Measurements from ENCODE around the gene SOX18. TPM values are rescaled to one million over a fixed set of nuclear protein-coding genes. Genes with fewer than 3 reads are reported as not detected.
A peak's percentile ranks its signal among the peaks of the same experiment; 100 is the strongest.

Gene SOX18
- total RNA-seq, 1 experiment from 2014 or later = not detected

- in situ Hi-C loops (cut with HindIII; ENCODE audit: low pct_unique_long_range_greater_than_20kb, low sequenced_read_pairs) = no loop called here
- DNase-seq (ENCODE audit: low read depth, low spot score) = no peak
Observed at GRCh38 chr20:64072498-64073063, 23.1 kb upstream of the SOX18 start.

DNA sequence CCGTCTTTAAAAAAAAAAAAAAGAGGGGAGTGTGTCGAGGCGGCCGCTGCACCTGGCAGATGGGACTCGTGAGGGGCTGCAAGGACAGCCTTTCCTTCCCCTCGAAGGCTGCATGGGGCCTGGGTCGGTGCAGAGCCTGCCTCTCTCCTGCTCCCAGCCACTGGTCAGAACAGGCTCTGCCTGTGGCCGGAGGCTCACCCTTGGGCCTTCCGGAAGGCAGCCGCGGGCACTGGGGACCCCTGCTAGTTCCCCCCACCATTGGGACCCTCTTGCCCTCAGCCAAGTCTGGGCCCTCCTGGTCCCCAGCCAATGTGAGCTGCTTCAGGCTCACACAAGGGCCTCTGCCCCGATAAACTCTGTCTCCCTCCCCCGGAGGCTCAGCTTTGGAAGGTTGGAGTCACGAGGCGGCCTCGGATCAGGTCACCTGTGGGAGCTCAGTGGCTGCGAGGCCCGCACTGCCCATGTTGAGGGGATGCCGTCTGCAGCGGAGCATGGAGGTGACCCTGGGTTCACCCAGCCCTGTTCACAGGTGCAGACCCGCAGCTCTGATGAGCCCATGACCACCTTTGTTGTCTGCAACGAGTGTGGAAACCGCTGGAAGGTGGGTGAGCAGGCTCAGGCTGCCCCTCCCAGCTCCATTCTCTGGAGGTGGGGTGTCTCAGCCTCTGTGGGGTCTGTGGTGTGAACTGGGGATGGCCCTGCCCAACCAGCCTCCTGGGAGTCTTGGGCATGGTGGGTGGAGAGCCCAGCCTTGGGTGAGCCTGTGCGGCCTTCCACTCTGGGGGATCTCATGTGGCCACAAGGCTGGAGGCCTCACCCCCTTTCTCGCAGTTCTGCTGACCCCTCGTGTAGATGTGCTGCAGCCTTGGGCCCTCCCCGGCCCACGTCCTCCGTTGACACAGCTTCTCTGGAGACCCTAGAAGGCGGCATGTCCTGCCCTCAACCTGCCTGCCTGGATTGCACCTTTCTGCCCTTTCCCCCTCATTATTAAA, 22.2 kb upstream of the SOX18 start:
- no peak for DNase-seq (ENCODE audit: low read depth, low spot score)

GRCh38 chr20:64070244-64070993, 21.0 kb upstream of the SOX18 start:
- DNase-seq (ENCODE audit: low read depth, low spot score) = no peak
- in situ Hi-C loops (cut with HindIII; ENCODE audit: low pct_unique_long_range_greater_than_20kb, low sequenced_read_pairs) = no loop called here

More for the DNA sequence above, 22.2 kb upstream of the SOX18 start:
- in situ Hi-C loops (cut with HindIII; ENCODE audit: low pct_unique_long_range_greater_than_20kb, low sequenced_read_pairs) = no loop called here

- peak; percentile 62 for DNase-seq (ENCODE audit: low read depth, low spot score)
- in situ Hi-C loops (cut with HindIII; ENCODE audit: low pct_unique_long_range_greater_than_20kb, low sequenced_read_pairs) = no loop called here
Observed at GRCh38 chr20:64069614-64070243, 20.3 kb upstream of the SOX18 start.

DNA sequence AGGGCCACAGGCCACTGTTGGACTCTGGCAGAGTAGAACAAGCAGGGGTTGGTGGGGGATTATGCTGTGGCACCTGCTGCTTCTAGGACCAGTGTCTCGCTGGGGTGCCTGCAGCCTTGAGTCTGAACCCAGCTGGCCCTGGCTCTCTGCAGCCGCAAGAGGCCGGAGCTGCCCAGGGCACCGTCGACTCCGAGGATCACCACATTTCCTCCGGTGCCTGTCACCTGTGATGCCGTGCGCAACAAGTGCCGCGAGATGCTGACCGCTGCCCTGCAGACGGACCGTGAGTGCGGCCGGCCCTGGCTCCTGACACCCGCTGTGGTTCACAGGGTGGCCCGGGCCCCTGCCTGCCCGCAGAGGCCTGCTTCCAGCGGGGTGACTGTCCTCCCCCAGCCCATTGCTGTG, 19.8 kb upstream of the SOX18 start:
- in situ Hi-C loops (cut with HindIII; ENCODE audit: low pct_unique_long_range_greater_than_20kb, low sequenced_read_pairs) = no loop called here
- DNase-seq (ENCODE audit: low read depth, low spot score) = no peak

DNA sequence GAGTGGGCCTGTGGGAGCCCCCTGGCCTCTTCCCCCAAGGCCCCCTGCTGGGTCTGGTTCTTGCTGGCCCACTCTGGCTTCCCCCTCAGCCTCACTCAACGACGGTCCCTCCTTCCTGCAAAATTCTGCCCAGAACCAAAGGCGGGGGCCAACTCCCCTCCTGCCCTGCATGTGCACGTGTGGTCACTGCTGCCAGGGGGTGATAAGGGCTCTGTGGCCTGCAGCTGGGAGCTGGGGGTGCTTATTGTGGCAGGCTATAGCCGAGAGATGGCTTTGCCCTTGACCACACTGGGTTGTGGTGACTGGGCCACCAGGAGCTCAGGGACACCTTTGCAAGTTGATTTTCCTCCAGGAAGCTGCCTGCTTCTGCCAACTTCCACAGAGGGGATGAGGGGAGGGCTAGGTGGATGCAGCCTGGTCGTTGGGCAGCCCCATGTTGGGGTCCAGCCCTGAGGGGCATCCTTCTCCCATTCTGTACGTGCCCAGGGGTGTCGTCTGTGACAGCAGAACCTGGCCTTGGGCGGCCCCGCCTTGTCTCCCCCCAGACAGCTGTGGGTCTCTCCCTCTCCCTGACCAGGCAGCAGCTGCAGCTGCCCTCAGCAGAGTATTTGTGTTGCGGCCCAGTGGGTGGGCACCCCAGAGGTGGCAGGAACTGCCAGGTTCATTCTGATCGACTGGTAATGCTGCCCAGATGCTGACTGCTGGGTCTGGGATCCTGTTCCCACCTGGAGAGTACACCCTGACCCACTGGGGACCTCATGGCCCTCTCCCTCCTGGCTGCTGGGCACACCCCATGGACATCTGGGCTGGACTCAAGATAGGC, 19.2 kb upstream of the SOX18 start:
- in situ Hi-C loops (cut with HindIII; ENCODE audit: low pct_unique_long_range_greater_than_20kb, low sequenced_read_pairs) = no loop called here
- DNase-seq (ENCODE audit: low read depth, low spot score) = no peak

DNA sequence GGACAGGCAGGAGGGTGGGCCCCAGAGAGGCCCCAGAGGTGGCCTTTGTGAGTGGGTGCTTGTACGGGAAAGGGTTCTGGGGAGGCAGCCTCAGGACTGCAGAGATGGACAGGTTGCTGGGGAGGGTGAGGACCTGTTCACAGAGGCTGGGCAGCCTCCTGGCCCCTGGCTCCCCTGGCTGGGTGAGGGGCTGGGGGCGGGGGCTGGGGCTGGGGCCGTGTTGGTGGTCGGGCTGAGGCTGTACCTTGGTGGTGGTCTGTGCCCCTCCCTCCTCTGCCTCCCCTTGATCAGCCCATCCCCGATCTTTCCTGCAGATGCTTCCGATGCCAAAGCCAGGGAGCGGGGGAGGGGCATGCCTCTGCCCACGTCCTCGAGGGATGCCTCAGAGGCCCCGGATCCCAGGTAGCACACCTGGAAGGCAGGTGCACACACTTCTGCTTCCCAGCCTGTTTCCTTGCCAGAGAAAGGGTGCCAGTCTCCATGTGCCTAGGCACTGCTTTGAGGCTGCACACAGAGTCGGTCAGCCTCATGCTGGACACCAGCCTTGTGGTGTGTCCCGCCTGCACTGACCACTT, 18.4 kb upstream of the SOX18 start:
- in situ Hi-C loops (cut with HindIII; ENCODE audit: low pct_unique_long_range_greater_than_20kb, low sequenced_read_pairs) = no loop called here

GRCh38 chr20:64067005-64067632, 17.7 kb upstream of the SOX18 start:
- no peak for DNase-seq (ENCODE audit: low read depth, low spot score)
- in situ Hi-C loops (cut with HindIII; ENCODE audit: low pct_unique_long_range_greater_than_20kb, low sequenced_read_pairs) = no loop called here

More for the DNA sequence above, 18.4 kb upstream of the SOX18 start:
- no peak for DNase-seq (ENCODE audit: low read depth, low spot score)

DNA sequence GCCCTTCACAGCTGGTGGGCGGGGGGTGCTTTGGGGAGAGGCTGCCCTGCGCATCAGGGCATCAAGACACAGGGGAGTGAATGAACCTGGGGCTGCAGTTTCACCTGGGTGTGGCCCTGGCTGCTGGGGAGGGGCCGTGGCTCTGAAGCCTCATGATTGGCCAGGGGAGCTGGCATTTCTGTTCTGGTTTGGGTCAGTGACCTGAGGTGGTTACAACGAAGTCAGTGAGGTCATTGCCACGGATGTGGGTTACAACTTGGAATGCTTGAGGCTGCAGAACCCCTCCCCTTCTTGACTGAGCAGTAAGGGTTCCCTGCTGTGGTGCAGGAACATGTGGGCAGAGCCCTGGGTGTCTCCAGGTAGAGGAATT, 16.5 kb upstream of the SOX18 start:
- DNase-seq (ENCODE audit: low read depth, low spot score) = peak; percentile 63
- in situ Hi-C loops (cut with HindIII; ENCODE audit: low pct_unique_long_range_greater_than_20kb, low sequenced_read_pairs) = no loop called here

DNA sequence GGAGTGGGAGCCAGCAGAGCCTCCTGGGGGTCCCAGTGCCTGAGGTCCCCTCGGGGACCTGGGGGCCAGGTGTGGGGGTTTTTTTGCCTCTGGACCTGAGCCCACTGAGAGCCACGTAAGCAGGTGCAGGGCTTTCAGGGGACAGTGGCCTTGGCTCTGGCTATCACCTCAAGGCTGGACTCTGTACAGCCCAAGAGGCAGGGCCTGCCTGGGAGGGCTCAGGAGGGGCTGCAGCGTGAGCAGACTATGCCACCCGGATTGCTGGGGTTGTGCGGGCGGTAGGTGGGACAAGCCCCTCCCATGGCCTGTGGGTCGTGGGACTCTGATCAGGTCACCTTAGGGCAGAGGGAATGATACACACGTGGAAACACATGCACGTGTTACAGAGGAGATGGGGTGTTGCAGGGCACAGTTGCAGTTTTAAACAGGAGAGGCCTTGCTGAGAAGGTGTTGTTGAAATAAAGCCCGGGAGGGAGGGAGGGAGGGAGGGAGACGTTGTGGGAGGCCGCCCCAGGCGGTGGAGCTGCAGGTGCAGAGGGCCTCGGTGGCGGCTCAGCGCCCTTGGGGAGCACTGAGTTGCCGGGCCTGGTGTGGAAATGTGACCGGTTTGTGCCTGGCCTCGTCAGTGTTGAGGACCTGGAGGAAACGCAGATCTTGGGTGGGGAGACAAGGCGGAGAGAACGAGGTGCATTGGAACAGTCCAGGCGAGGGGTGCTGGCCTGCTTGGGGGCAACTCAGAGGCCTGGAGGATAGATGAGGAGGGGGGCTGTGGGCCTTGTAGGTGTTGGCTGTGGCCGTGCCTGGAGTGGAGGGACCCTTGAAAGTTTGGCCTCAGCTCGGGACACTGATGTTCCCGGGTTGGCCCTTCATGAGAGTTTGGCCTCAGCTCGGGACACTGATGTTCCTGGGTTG, 15.9 kb upstream of the SOX18 start:
- no peak for DNase-seq (ENCODE audit: low read depth, low spot score)
- in situ Hi-C loops (cut with HindIII; ENCODE audit: low pct_unique_long_range_greater_than_20kb, low sequenced_read_pairs) = no loop called here

GRCh38 chr20:64064145-64064698, 14.8 kb upstream of the SOX18 start:
- in situ Hi-C loops (cut with HindIII; ENCODE audit: low pct_unique_long_range_greater_than_20kb, low sequenced_read_pairs) = no loop called here

GRCh38 chr20:64063389-64064144, 14.1 kb upstream of the SOX18 start:
- DNase-seq (ENCODE audit: low read depth, low spot score) = no peak
- in situ Hi-C loops (cut with HindIII; ENCODE audit: low pct_unique_long_range_greater_than_20kb, low sequenced_read_pairs) = no loop called here

More at GRCh38 chr20:64064145-64064698, 14.8 kb upstream of the SOX18 start:
- DNase-seq (ENCODE audit: low read depth, low spot score) = no peak

GRCh38 chr20:64062596-64063388, 13.4 kb upstream of the SOX18 start, which contains the start of gene TCEA2:
TCEA2 (plus strand) TSS chr20:64063198; CDS start chr20:64063313, 115 bp downstream.
- in situ Hi-C loops (cut with HindIII; ENCODE audit: low pct_unique_long_range_greater_than_20kb, low sequenced_read_pairs) = no loop called here

GRCh38 chr20:64062276-64062595, 12.8 kb upstream of the SOX18 start:
- in situ Hi-C loops (cut with HindIII; ENCODE audit: low pct_unique_long_range_greater_than_20kb, low sequenced_read_pairs) = no loop called here
- DNase-seq (ENCODE audit: low read depth, low spot score) = no peak

More at GRCh38 chr20:64062596-64063388, 13.4 kb upstream of the SOX18 start, which contains the start of gene TCEA2:
- peak; percentile 96 for DNase-seq (ENCODE audit: low read depth, low spot score)
